ENCODE results near the gene SHANK3. TPM values are rescaled to one million over a fixed set of nuclear protein-coding genes. Genes with fewer than 3 reads are reported as not detected.

Gene SHANK3
- total RNA-seq, 2 experiments from 2014 or later, result 0.15 TPM; not detected in 1

DNA sequence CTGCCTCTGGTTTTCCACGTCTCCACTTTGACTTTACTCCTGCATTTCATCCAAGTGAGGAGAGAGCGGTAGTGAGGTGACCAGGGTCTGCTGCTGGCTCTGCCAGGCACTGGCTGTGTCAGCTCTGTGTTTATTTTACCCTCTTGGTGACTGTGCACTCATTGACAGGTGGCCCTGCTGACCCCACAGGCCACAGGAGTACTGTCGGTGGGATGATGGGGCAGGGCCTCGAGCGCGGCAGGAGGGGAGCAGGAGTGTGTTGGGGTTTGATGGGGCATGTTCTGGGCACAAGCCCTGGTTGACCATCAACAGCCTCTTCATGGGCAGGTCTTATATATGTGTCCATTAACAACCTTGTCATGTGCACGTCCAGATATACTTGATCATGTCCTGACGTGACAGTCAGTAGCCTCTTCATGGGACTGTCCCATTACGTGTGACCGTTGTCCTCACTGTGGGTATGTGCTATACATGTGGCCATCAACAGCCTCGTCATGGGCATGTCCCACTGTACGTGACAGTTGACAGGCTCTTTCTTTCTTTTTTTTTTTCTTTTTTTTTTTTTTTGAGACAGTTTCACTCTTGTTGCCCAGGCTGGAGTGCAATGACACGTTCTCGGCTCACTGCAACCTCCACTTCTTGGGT lies 34.0 kb downstream of the SHANK3 start:
- TF ChIP-seq, protein P1, sequence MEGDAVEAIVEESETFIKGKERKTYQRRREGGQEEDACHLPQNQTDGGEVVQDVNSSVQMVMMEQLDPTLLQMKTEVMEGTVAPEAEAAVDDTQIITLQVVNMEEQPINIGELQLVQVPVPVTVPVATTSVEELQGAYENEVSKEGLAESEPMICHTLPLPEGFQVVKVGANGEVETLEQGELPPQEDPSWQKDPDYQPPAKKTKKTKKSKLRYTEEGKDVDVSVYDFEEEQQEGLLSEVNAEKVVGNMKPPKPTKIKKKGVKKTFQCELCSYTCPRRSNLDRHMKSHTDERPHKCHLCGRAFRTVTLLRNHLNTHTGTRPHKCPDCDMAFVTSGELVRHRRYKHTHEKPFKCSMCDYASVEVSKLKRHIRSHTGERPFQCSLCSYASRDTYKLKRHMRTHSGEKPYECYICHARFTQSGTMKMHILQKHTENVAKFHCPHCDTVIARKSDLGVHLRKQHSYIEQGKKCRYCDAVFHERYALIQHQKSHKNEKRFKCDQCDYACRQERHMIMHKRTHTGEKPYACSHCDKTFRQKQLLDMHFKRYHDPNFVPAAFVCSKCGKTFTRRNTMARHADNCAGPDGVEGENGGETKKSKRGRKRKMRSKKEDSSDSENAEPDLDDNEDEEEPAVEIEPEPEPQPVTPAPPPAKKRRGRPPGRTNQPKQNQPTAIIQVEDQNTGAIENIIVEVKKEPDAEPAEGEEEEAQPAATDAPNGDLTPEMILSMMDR (conservative IDR thresholded peaks at IDR 0.05; ENCODE audit: low read length), result no peak
- TF ChIP-seq EZH2phosphoT487 (IDR thresholded peaks at IDR 0.05; ENCODE audit: borderline replicate concordance, low read depth, low read length), result no peak
- Histone ChIP-seq H3K9me2 (ENCODE audit: insufficient read depth, low read length) (no peaks in the 10 kb centered on the region), H3K4me3 (ENCODE audit: low read depth, low read length, poor library complexity, severe bottlenecking) (no peak overlapping the region), H4K20me1 (ENCODE audit: insufficient read depth, low read length) (no peaks in the 10 kb centered on the region), H2AFZ (ENCODE audit: low read length) (no peak overlapping the region), H3K9me3 (ENCODE audit: low read length) (no peaks in the 10 kb centered on the region), H3K4me2 (ENCODE audit: low read length) (no peak overlapping the region), H3K79me2 (ENCODE audit: insufficient read depth, low read depth, low read length) (no peaks in the 10 kb centered on the region), H3K4me1 (ENCODE audit: insufficient read depth, low read length, poor library complexity, severe bottlenecking) (no peaks in the 10 kb centered on the region), H3K36me3 (ENCODE audit: insufficient read depth, low read length) (no peaks in the 10 kb centered on the region), H3K27ac (ENCODE audit: low read depth, low read length, poor library complexity, severe bottlenecking) (no peak overlapping the region)
- no TSS peak for BruUV-seq (replicated peaks)
- no peak for DNase-seq (ENCODE audit: low spot score)
- CTCF ChIA-PET (ENCODE audit: unreplicated experiment), result no interaction called here
- intact Hi-C loops (cut with micrococcal nuclease; ENCODE audit: unreplicated experiment), result no loop called here
- POLR2A ChIA-PET, result no interaction called here

DNA sequence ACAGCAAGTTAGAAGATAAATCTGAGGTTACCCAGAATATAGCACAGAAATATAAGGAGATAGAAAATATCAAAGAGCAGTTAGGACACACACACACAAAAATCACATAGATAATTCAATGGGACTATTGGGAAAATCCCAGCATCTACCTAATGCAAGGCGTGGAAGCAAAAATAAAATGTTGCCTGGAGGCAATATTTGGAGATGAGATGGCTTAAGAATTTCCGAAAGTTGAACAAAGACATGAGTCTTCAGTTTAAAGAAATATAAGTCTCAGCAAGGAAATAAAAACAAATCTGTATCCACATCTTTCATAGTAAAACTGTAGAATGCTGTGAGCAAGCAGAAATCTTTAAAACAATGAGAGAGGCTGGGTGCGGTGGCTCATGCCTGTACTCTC lies 35.9 kb downstream of the SHANK3 start:
- H3K36me3 ChIP-seq (ENCODE audit: insufficient read depth, low read length), result no peaks in the 10 kb centered on the region
- H3K9me2 ChIP-seq (ENCODE audit: insufficient read depth, low read length), result no peaks in the 10 kb centered on the region
- POLR2A ChIA-PET, result interaction anchor here (0.6 kb wide), 1 partner anchor 590 kb away, joined by 3 read pairs; no protein-coding TSS in a partner anchor
- CTCF ChIA-PET (ENCODE audit: unreplicated experiment), result no interaction called here
- H3K27ac ChIP-seq (ENCODE audit: low read depth, low read length, poor library complexity, severe bottlenecking), result no peak overlapping the region
- BruUV-seq (replicated peaks), result no TSS peak
- intact Hi-C loops (cut with micrococcal nuclease; ENCODE audit: unreplicated experiment), result no loop called here
- H3K9me3 ChIP-seq (ENCODE audit: low read length), result no peaks in the 10 kb centered on the region
- no peaks in the 10 kb centered on the region for H3K79me2 ChIP-seq (ENCODE audit: insufficient read depth, low read depth, low read length)
- no peak overlapping the region for H3K4me3 ChIP-seq (ENCODE audit: low read depth, low read length, poor library complexity, severe bottlenecking)
- H2AFZ ChIP-seq (ENCODE audit: low read length), result no peak overlapping the region
- no peak overlapping the region for H3K4me2 ChIP-seq (ENCODE audit: low read length)
- no peaks in the 10 kb centered on the region for H3K4me1 ChIP-seq (ENCODE audit: insufficient read depth, low read length, poor library complexity, severe bottlenecking)
- DNase-seq (ENCODE audit: low spot score), result no peak
- H4K20me1 ChIP-seq (ENCODE audit: insufficient read depth, low read length), result no peaks in the 10 kb centered on the region
- TF ChIP-seq EZH2phosphoT487 (IDR thresholded peaks at IDR 0.05; ENCODE audit: borderline replicate concordance, low read depth, low read length), result no peak
- TF ChIP-seq, protein P1 (conservative IDR thresholded peaks at IDR 0.05; ENCODE audit: low read length), result no peak

DNA sequence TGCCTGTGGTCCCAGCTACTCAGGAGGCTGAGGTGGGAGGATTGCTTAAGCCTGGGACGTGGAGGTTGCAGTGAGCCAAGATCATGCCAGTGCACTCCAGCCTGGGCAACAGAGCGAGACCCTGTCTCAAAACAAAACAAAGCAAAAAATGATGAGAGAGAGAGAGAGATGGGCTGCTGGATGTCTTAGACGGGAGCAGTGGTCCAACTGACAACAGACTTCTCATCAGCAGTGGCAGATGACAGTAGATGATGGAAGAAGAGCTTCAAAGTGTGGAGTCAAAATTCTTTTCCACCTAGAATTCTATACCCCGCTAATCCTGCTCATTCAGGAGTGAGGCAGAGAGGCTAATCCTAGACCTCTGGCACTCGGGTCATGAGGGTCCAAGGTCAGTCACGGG lies 36.4 kb downstream of the SHANK3 start:
- TF ChIP-seq EZH2phosphoT487 (IDR thresholded peaks at IDR 0.05; ENCODE audit: borderline replicate concordance, low read depth, low read length), result no peak
- TF ChIP-seq, protein P1 (conservative IDR thresholded peaks at IDR 0.05; ENCODE audit: low read length), result no peak
- no peaks in the 10 kb centered on the region for H3K4me1 ChIP-seq (ENCODE audit: insufficient read depth, low read length, poor library complexity, severe bottlenecking)
- no peaks in the 10 kb centered on the region for H3K36me3 ChIP-seq (ENCODE audit: insufficient read depth, low read length)
- H3K79me2 ChIP-seq (ENCODE audit: insufficient read depth, low read depth, low read length), result no peaks in the 10 kb centered on the region
- H3K27ac ChIP-seq (ENCODE audit: low read depth, low read length, poor library complexity, severe bottlenecking), result no peak overlapping the region
- no peaks in the 10 kb centered on the region for H4K20me1 ChIP-seq (ENCODE audit: insufficient read depth, low read length)
- H3K4me2 ChIP-seq (ENCODE audit: low read length), result no peak overlapping the region
- no peak for DNase-seq (ENCODE audit: low spot score)
- no peak overlapping the region for H3K4me3 ChIP-seq (ENCODE audit: low read depth, low read length, poor library complexity, severe bottlenecking)
- H3K9me2 ChIP-seq (ENCODE audit: insufficient read depth, low read length), result no peaks in the 10 kb centered on the region
- no peaks in the 10 kb centered on the region for H3K9me3 ChIP-seq (ENCODE audit: low read length)
- intact Hi-C loops (cut with micrococcal nuclease; ENCODE audit: unreplicated experiment), result no loop called here
- no TSS peak for BruUV-seq (replicated peaks)
- ChIA-PET CTCF (ENCODE audit: unreplicated experiment) (no interaction called here), POLR2A (interaction anchor here (0.6 kb wide), 1 partner anchor 22 kb away, joined by 3 read pairs; no protein-coding TSS in a partner anchor)
- no peak overlapping the region for H2AFZ ChIP-seq (ENCODE audit: low read length)

Data from OCI-LY7 (cell line).